Activated T-helper 1 cell treated with anti-CD3 and anti-CD28 coated beads, Interleukin-2, amount 50 U/mL, for 16 hours (primary cell): ENCODE measurements around the gene ATRN.

ENCODE experiments used
- DNase-seq, 2 donors: peaks; one replicate each; pipeline ENCODE4 v3.0.0-alpha.2; 2020; ENCODE audit warnings: low read depth in 1 of 2, low spot score in 1 of 2

ATRN gene

DNA sequence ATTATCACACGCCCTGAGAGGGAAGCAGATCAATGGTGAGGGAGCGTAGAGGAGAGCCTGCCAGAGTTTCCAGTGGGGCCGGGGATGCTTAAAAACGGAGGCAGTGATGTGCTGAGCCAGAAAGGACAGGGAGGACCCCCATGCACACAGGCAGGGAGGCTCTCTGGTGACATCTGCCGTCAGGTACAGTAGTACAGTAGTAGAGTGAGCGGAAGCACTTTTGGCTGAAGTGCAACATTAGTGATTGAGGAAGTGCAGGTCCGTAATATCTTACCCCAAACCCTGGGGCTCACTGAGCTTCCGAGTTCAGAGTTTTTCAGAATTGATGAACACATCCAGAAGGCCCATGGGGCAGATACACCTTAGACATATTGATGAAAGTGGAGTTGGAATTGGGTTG, 150.3 kb downstream of the ATRN start:
- DNase-seq, result no peak

DNA sequence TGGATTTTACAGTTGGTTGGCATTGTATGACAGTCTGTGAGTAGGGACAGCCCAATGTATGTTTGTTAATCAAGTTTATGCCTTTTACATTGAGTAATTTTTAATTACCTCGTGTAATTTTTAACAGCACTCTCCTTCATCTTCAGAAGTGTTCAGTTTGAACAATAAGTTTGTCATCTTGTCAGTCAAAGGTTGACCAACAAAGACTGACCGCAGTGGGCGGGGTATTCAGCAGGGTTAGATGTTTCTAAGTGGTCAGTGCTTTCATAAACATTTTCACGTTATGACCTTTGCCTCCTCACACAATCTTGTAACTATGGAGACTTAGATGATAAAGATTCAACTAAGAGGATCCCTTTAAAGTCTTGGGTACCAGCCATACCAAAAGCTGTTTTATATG, 151.6 kb downstream of the ATRN start:
- no peak for DNase-seq

- no peak for DNase-seq
These were observed 156.7 kb downstream of the ATRN start for GRCh38 chr20:3627476-3627875.

- no peak for DNase-seq
These were observed 157.9 kb downstream of the ATRN start for GRCh38 chr20:3628502-3629314.

DNA sequence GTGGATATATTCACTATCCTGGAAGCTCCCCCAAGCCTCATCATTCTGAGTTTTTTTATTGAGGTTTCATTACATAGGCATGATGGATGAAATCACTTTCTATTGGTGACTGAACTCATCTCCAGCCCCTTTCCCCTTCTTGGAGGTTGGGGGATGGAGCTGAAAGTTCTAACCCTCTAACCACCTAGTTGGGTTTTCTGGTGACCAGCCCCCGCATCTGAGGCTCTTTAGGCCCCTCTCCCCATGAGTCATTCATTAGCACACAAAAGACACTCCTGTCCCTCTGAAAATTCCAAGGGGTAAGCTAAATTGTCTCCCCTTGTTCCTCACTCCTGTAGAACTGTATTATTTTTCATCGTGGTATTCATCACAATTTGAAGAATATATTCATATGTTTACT, 159.1 kb downstream of the ATRN start:
- no peak for DNase-seq

- DNase-seq, result no peak
These were observed 159.6 kb downstream of the ATRN start for GRCh38 chr20:3630429-3630828.

GRCh38 chr20:3631534-3631933, 160.7 kb downstream of the ATRN start:
- DNase-seq, result no peak

- no peak for DNase-seq
These were observed 161.6 kb downstream of the ATRN start for GRCh38 chr20:3632311-3633004.

DNA sequence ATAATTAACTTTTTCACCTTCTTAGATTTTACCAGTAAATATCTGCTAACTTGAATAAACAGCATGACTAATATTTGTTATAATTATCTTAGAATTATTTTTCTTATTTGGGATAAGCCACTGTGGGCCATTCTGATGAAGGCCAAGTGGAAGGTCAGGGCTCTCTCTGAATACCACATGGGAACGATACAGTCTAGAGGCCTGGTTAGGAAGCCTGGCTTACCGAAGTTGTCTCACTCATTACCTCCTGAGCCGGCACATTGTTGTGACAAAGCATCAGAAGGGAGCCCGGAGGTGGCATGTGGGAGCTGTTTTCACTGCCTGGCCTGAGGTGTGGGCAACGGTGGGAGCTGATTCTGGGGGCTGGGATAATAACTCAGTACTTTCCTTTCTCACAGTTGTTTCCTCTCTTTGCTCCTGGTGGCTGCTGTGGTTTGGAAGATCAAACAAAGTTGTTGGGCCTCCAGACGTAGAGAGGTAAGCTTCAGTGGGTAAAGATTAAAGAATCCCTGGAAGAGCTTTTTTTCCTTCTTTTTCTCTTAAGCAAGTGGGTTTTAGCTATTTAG, 163.2 kb downstream of the ATRN start:
- no peak for DNase-seq

DNA sequence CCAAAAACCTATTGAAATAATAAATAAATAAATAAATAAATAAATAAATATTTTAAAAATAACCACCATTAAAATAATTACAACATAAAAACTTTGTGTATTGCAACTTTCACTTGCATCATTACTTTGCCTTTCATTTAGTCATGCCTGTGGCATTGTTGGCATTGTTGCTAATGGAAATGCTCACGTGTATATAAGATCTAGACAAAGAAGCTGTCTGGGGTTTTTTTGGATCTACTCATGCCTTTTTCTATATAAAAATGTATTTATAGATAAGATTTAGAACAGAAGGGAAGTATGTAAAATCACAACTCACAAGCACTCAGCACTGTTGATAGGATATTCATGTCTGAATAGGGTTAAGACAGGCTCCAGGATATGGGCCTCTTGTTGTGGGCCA, 164.5 kb downstream of the ATRN start:
- no peak for DNase-seq

DNA sequence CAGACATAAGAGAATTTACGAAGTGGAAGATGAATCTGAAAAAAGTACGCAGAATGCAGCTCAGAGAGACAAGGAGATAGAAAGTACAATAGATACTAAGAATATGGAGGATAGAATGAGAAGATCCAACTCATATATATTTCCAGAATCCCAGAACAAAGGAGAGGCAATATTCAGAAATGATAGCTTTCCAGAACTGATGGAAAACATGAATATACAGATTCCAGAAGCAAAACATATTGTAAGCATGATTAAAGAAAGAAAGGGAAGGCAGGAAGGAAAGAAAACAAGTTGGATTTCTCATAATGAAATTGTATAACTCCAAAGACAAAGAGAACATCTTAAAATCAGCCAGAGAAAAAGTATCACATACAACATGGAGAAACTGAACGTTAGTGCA, 169.4 kb downstream of the ATRN start:
- DNase-seq, result no peak

- no peak for DNase-seq
These were observed 174.7 kb downstream of the ATRN start for GRCh38 chr20:3645309-3646066.

GRCh38 chr20:3646067-3646440, 175.2 kb downstream of the ATRN start:
- DNase-seq, result no peak

DNA sequence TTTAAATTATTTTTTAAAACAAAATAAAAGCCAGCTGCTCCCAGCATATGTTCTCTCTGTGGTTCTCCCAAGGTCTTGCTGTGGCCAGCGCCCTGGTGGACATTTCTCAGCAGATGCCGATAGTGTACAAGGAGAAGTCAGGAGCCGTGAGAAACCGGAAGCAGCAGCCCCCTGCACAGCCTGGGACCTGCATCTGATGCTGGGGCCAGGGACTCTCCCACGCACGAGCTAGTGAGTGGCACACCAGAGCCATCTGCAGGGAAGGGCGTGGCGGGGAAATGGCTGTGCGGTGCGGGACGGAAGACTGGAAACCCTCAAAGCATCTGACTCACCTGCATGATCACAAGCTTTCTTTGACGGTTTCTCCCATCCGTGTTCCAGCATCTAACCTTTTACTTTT, 175.8 kb downstream of the ATRN start:
- no peak for DNase-seq

- no peak for DNase-seq
These were observed 176.7 kb downstream of the ATRN start for GRCh38 chr20:3647473-3647872.

DNA sequence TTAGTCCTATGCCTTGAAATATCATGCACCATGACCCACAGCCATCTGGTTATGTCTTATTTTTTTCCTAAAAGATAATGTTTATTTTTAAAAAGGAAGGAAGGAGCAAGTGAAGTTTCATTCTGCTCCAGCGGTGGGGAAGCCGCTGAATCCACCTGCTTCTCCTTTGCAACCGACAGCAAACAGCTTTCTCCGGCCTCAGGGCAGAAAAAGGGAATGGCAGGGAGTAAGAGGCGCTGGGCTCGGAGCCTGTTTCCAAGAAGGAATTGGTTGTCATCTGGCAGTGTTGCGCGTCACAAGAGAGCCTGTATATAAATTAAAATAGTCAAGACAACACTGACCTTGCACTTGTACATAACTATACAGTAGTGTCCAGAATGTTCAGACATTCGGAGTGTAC, 178.1 kb downstream of the ATRN start:
- no peak for DNase-seq

- no peak for DNase-seq
These were observed 180.6 kb downstream of the ATRN start for GRCh38 chr20:3651204-3651962.

GRCh38 chr20:3652221-3652620, 181.4 kb downstream of the ATRN start:
- no peak for DNase-seq

DNA sequence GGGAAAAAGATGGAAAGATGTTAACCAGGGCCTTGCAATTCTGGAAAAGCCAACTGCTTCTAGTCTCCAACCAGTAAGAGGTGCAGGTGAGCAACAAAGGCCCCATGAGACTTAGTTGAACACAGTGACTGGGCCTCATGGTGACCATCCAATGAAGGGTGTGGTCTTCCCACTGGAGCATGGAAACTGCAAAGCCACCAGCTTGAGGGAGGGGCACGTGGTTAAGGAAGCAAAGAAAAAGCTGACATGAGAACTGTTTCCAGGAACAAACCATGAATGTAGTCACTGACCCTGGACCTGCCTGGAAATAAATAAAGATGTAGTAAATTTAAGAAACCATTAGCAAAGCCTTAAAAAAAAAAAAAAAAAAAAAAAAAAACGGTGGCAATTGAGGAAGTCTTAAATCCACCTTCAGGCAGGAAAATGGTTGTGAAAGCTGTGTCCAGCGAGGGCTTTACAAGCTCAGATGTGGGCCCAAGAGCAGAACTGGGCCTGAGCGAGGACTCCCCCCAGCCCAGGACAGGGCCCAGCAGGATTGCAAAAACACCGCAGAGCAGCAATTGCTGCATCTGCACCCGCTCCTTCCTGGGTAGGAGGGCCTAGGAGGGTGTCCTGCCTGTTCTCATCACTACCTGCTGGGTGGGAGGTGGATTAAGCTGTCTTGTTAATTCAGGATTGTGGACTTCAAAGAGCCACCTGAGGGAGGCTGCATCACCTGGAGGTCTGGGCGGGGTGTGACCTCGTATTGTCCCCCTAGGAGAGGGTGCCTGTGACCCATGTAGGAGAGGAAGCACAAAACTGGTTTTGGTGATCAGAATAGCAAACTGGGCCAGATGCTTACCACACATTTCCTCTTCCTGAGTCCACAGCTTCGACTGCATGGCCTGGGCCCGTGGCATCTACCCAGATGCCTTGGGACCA, 182.1 kb downstream of the ATRN start:
- no peak for DNase-seq

DNA sequence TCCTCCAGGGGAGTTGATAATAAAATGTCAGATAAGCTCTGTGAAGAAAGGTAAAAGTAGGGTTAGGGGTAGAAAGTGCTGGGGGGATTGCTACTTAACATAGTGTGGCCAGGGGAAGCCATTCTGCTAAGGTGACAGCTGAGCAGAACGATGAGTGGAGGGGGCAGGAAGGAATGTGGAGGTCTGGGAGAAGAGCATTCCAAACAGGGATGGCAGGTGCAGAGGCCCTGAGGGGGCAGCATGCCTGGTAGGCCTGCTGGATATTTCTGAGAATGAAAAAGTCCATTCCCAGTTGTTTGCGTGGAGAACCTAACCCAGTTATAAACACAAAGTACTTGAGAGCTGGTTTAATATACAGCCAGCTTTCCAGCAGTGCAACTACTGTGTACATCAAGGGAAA, 183.1 kb downstream of the ATRN start:
- no peak for DNase-seq
